PFSK-1 (cell line): Measurements from ENCODE around the gene CFAP77.

Source experiments
- FOXP2 ChIP-seq: optimal IDR thresholded peaks from 2 replicates; pipeline ENCODE3; 2011; ENCODE audit warnings: borderline replicate concordance, control low read depth, inconsistent platforms; ENCODE audit not compliant: insufficient read depth; ENCODE audit errors: extremely low read length, extremely low read depth
- POLR2AphosphoS5 ChIP-seq: IDR thresholded peaks from 2 replicates; pipeline ENCODE4 v1.6.1; 2012; ENCODE audit warnings: low read depth, mild to moderate bottlenecking, control low read depth, low read length, moderate library complexity
- SIN3A ChIP-seq: IDR thresholded peaks from 2 replicates; pipeline ENCODE4 v1.6.1; 2012; ENCODE audit warnings: mild to moderate bottlenecking, low read length, moderate library complexity, borderline replicate concordance; ENCODE audit not compliant: insufficient read depth
- TAF1 ChIP-seq: IDR thresholded peaks from 2 replicates; pipeline ENCODE4 v1.6.1; 2012; ENCODE audit warnings: low read length, control low read depth, borderline replicate concordance; ENCODE audit not compliant: insufficient read depth
- TF ChIP-seq, protein P1 (sequence below), 2 experiments: IDR thresholded peaks; 2 replicates each; pipeline versions ENCODE4 v1.6.1 to v1.8.0; 2011 to 2012; ENCODE audit warnings: low read depth in 2 of 2, low read length in 2 of 2, control low read depth in 1 of 2, inconsistent platforms in 1 of 2, mild to moderate bottlenecking in 1 of 2, moderate library complexity in 1 of 2; ENCODE audit not compliant: insufficient read depth in 1 of 2

Gene CFAP77

DNA sequence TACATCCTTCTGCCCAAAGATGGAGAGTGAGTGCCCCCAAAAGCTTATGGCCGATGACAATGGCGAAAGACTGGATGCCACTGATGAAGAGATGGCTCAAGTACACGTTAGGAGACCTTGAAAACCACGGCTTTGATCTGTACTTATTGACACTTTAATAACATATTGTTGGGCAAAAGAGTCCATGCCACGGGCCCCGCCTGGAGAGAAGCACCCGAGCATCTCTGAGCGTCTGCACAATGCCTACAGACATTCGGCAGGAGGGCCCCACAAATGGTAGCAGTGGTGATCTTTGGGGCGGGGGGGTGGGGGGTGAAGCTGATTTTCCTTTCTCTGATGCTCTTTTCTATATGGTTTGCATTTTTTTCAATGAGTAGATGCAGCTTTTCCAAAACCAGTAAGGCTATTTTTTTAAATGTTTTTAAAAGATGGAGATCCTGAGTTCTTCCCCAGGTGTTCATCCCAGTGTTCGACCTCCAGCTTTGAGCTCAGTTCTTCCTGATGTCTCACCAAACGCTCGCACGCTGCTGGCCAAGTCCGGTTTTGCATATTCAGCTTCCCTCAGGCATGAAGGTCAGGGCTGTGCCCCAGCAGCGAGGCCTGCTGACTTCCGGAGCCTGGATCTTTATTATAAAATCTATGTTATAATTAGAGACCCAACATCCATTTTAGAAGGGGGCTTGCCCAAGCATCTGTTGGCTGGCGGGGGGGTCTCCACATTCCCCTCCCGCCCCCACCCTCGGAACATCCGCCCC is 138.1 kb downstream of the CFAP77 start:
- TF ChIP-seq FOXP2 (no peak), TAF1 (no peak), POLR2AphosphoS5 (no peak), SIN3A (no peak)
- TF ChIP-seq, protein P1, sequence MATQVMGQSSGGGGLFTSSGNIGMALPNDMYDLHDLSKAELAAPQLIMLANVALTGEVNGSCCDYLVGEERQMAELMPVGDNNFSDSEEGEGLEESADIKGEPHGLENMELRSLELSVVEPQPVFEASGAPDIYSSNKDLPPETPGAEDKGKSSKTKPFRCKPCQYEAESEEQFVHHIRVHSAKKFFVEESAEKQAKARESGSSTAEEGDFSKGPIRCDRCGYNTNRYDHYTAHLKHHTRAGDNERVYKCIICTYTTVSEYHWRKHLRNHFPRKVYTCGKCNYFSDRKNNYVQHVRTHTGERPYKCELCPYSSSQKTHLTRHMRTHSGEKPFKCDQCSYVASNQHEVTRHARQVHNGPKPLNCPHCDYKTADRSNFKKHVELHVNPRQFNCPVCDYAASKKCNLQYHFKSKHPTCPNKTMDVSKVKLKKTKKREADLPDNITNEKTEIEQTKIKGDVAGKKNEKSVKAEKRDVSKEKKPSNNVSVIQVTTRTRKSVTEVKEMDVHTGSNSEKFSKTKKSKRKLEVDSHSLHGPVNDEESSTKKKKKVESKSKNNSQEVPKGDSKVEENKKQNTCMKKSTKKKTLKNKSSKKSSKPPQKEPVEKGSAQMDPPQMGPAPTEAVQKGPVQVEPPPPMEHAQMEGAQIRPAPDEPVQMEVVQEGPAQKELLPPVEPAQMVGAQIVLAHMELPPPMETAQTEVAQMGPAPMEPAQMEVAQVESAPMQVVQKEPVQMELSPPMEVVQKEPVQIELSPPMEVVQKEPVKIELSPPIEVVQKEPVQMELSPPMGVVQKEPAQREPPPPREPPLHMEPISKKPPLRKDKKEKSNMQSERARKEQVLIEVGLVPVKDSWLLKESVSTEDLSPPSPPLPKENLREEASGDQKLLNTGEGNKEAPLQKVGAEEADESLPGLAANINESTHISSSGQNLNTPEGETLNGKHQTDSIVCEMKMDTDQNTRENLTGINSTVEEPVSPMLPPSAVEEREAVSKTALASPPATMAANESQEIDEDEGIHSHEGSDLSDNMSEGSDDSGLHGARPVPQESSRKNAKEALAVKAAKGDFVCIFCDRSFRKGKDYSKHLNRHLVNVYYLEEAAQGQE (IDR thresholded peaks at IDR 0.05; ENCODE audit: insufficient read depth in 1 of 2, low read depth in 2 of 2, low read length in 2 of 2): no peak

- TF ChIP-seq POLR2AphosphoS5 (no peak), SIN3A (no peak), FOXP2 (no peak), TAF1 (no peak)
- TF ChIP-seq, protein P1 (IDR thresholded peaks at IDR 0.05; ENCODE audit: insufficient read depth in 1 of 2, low read depth in 2 of 2, low read length in 2 of 2): no peak
These were observed 139.0 kb downstream of the CFAP77 start for GRCh38 chr9:132548751-132549640.

DNA sequence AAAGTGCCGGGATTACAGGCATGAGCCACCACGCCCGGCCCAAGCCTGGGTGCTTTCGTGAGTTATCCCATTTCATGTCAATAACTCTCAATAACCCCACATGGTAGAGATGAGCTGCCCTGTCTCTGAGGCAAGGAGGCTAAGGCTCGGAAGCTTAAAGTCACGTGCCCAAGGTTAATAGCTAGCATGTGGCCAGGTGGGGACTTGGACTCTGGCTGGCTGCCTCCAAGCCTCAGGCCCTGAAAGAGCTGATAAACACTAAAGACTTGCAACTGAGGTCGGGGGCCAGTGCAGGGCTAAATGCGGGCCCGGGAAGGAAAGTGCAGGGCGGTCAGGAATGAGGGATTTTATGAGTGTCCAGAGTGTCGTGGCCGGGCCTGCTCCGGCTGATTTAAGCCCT is 141.5 kb downstream of the CFAP77 start:
- TF ChIP-seq SIN3A (no peak), POLR2AphosphoS5 (no peak), TAF1 (no peak), FOXP2 (no peak)
- TF ChIP-seq, protein P1 (IDR thresholded peaks at IDR 0.05; ENCODE audit: insufficient read depth in 1 of 2, low read depth in 2 of 2, low read length in 2 of 2): no peak

- TF ChIP-seq POLR2AphosphoS5 (no peak), TAF1 (no peak), SIN3A (no peak), FOXP2 (no peak)
- TF ChIP-seq, protein P1 (IDR thresholded peaks at IDR 0.05; ENCODE audit: insufficient read depth in 1 of 2, low read depth in 2 of 2, low read length in 2 of 2): no peak
These were observed 142.0 kb downstream of the CFAP77 start for GRCh38 chr9:132552041-132552440.
